Vagina (tissue), 2 donors: Measurements from ENCODE around the gene C17orf100.

Experiments used
- POLR2A ChIP-seq, 2 donors: fragments of 450-650 bp; IDR thresholded peaks; one replicate each; pipeline ENCODE4 v1.6.1; 2017; ENCODE audit warnings: antibody characterized with exemption in 2 of 2, mild to moderate bottlenecking in 2 of 2, moderate library complexity in 2 of 2
- TF ChIP-seq, protein P1 (sequence below), 3 experiments: fragments of 450-650 bp in 2 of 3; fragments of 200-600 bp in 1 of 3; sonication (generic) in 1 of 3; IDR thresholded peaks; one replicate each; pipeline ENCODE4 v1.5.1; 2017 to 2019; ENCODE audit warnings: antibody characterized with exemption in 3 of 3, mild to moderate bottlenecking in 2 of 3, moderate library complexity in 2 of 3

DNA sequence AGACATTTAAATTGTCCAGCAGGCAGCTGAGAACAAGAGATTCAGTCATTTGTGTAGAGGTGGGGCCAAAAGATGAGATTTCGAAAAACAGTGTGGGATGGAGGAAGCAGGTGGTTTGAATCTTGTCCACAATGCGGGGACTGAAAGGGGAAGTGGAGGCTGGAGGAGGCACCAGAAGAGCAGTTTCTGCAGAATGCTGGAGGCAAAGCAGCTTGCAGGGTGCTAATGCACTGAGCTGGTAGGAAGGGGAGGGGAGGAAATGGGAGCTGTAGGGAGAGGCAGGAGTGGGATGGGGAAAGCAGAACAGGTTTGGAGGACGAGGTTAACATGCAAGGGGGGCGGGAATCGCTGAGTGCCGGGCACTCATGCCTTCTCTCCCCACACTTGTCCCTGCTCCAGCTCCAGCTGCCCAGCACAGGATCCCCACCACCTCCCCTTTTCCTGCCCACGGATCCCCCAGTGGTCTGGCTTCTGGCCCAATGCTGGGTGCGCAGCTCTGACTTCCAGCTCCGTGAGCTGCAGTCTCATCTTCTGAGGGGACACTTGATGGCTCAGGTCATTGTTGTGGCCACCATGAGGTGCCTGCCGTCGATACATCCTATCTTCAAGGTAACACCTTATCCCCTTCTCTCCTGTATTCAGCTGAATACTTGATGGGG lies 9.4 kb downstream of the C17orf100 start:
- TF ChIP-seq, protein P1, sequence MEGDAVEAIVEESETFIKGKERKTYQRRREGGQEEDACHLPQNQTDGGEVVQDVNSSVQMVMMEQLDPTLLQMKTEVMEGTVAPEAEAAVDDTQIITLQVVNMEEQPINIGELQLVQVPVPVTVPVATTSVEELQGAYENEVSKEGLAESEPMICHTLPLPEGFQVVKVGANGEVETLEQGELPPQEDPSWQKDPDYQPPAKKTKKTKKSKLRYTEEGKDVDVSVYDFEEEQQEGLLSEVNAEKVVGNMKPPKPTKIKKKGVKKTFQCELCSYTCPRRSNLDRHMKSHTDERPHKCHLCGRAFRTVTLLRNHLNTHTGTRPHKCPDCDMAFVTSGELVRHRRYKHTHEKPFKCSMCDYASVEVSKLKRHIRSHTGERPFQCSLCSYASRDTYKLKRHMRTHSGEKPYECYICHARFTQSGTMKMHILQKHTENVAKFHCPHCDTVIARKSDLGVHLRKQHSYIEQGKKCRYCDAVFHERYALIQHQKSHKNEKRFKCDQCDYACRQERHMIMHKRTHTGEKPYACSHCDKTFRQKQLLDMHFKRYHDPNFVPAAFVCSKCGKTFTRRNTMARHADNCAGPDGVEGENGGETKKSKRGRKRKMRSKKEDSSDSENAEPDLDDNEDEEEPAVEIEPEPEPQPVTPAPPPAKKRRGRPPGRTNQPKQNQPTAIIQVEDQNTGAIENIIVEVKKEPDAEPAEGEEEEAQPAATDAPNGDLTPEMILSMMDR (IDR thresholded peaks at IDR 0.05), result no peak
- no peak for TF ChIP-seq POLR2A (IDR thresholded peaks at IDR 0.05)
